Upper lobe of right lung (tissue), 1 donor: ENCODE measurements around the gene CORO2A. TPM values are rescaled to one million over a fixed set of nuclear protein-coding genes. Genes with fewer than 3 reads are reported as not detected.
A peak's percentile ranks its signal among the peaks of the same experiment; 100 is the strongest.
"Not testable (repeated sequence)": the region's sequence is repeated elsewhere in the genome, so short reads cannot be mapped to it uniquely, and the experiment has no call there.

ENCODE experiments used
- ATAC-seq: fragments of 200-7000 bp; cut with Tn5 transposase; one replicate; pipeline ENCODE4 v1.9.1; 2020; ENCODE audit warnings: mild to moderate bottlenecking, moderate library complexity
- DNase-seq: peaks from one replicate; pipeline ENCODE4 v3.0.0-alpha.2; 2020
- H3K27ac ChIP-seq: fragments of 200-600 bp; one replicate; pipeline ENCODE4 v1.8.0; 2022
- H3K27me3 ChIP-seq: fragments of 200-600 bp; one replicate; pipeline ENCODE4 v1.8.0; 2022; ENCODE audit warnings: mild to moderate bottlenecking
- H3K36me3 ChIP-seq: fragments of 200-600 bp; one replicate; pipeline ENCODE4 v1.8.0; 2022
- H3K4me1 ChIP-seq: fragments of 200-600 bp; one replicate; pipeline ENCODE4 v1.8.0; 2022
- H3K4me3 ChIP-seq: fragments of 200-600 bp; one replicate; pipeline ENCODE4 v1.8.0; 2022; ENCODE audit warnings: mild to moderate bottlenecking
- H3K9me3 ChIP-seq: fragments of 200-600 bp; one replicate; pipeline ENCODE4 v1.8.0; 2022
- CTCF ChIP-seq: fragments of 200-600 bp; IDR thresholded peaks from one replicate; pipeline ENCODE4 v1.8.0; 2022; ENCODE audit warnings: antibody characterized with exemption
- intact Hi-C: fragments of 100-400 bp; cut with DNase I; formaldehyde crosslinking; loops from one replicate; pipeline ENCODE4 v1.11.0; 2022
- total RNA-seq: library from RNA; stranded (reverse); fragmentation: NEBNext Ultra II Directional; extraction: Animal tissue kit (Norgen Biotek cat#: 25700); gene quantifications from one replicate; pipeline ENCODE4 v1.2.1, GENCODE V29; 2021
- donor health status: DM: no; HTN: yes; CAD: no; lungs with severe emphysema.

Gene CORO2A
- total RNA-seq, 1 donor from 2014 or later: 20.0 TPM

DNA sequence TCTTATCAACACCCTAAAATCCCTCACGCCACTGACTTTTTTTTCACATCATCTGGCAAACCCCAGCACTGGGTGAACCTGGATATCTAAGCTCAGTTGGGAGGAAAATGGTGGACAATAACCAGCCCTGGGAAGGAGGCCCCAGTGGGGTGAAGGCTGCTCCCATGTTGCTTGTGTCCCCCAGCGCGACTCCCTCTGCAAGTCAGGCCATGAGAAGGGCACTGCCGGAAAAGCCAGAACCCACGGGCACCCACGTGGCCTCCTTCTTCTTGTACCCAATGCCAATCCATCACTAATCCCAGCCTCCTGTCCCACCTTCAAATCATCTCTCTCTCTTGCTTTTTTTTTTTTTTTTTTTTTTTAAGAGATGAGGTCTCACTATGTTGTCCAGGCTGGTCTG lies 11.4 kb downstream of the CORO2A start:
- no peak for ATAC-seq
- no peak for DNase-seq
- intact Hi-C loops: no loop called here
- H3K9me3 ChIP-seq: no peaks in the 10 kb centered on the region
- H3K36me3 ChIP-seq: no peaks in the 10 kb centered on the region
- no peak for TF ChIP-seq CTCF
- no peak overlapping the region for H3K27ac ChIP-seq
- no peak overlapping the region for H3K4me3 ChIP-seq
- H3K27me3 ChIP-seq: no peaks in the 10 kb centered on the region
- H3K4me1 ChIP-seq: peaks cover 8% of the 10 kb centered on the region

GRCh38 chr9:98178874-98179850 lies 13.3 kb downstream of the CORO2A start:
- ATAC-seq: peak; percentile 37
- Histone ChIP-seq H3K36me3 (no peaks in the 10 kb centered on the region), H3K27ac (no peak overlapping the region), H3K4me1 (peaks cover 5% of the 10 kb centered on the region), H3K9me3 (no peaks in the 10 kb centered on the region), H3K4me3 (no peak overlapping the region), H3K27me3 (no peaks in the 10 kb centered on the region)
- TF ChIP-seq CTCF: no peak
- intact Hi-C loops: no loop called here
- no peak for DNase-seq

DNA sequence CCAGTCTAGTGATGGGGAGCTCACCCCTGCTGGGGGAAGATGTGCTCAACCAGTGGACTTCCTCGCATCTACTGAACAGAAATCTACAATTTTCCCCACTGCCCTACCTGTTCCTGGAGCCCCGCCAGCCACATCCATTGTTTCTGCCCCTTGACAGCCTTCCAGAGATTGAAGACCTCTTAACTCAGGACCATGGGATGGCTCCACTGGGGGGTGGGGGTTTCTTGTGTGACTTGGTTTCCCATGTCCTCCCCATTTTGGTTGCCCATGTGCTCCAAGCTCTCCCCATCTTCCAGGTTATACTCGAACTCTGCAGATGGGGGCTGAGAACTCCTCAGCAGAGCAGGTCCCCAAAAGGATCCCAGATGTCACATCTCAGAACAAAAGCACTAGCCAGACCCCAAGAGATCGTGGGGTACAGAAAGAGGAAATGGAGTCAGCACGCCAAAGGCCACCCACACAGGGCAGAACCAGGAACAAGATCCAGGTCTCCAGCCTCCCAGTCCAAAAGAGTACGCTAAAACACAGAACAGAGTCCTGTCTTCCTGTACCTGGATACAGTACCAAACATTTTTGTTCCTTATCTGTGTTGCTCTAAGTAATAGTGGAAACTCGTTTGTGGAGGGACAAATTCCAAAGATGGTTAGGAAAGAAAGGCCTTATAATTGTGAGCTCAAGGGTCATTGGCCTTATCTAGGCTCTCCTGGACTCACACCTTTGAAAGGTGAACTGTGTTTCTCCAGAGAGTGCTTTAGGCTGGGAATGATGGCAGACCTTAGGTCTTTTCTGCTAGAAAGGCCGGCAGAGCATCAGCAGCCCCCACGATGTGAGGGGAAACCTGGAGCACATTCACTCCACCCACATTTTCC lies 15.8 kb downstream of the CORO2A start:
- ATAC-seq: peak; percentile 51

DNA sequence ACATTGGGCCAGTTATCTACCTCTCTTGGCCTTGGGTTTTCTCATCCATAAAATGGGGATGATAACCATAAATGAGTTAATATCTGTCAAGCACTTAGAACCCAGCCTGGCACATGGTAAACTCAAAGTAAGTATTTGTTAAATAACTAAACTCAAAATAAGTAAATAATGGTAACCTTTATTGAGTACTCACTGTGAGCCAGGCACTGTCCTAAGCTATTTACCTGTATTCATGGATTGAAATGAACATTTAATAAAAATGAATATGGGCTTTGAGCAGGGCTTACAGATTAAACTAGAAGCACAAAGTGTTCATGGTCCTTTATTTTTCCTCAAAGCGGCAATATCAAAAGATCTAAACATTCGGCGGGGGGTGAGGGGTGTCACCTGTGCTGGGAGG lies 16.7 kb downstream of the CORO2A start:
- intact Hi-C loops: no loop called here
- Histone ChIP-seq H3K27ac (no peak overlapping the region), H3K9me3 (no peaks in the 10 kb centered on the region), H3K4me1 (peaks cover 5% of the 10 kb centered on the region), H3K27me3 (no peaks in the 10 kb centered on the region), H3K36me3 (no peaks in the 10 kb centered on the region), H3K4me3 (no peak overlapping the region)
- DNase-seq: no peak
- ATAC-seq: no peak
- TF ChIP-seq CTCF: no peak

More for the DNA sequence above, 15.8 kb downstream of the CORO2A start:
- no peak overlapping the region for H3K4me3 ChIP-seq
- no peaks in the 10 kb centered on the region for H3K9me3 ChIP-seq
- H3K36me3 ChIP-seq: no peaks in the 10 kb centered on the region
- intact Hi-C loops: no loop called here
- peaks cover 5% of the 10 kb centered on the region for H3K4me1 ChIP-seq
- TF ChIP-seq CTCF: no peak
- H3K27me3 ChIP-seq: no peaks in the 10 kb centered on the region
- no peak overlapping the region for H3K27ac ChIP-seq
- peak; percentile 34 for DNase-seq

- H3K4me3 ChIP-seq: no peak overlapping the region
- H3K27ac ChIP-seq: no peak overlapping the region
- DNase-seq: peak; percentile 48
- no peaks in the 10 kb centered on the region for H3K9me3 ChIP-seq
- no peaks in the 10 kb centered on the region for H3K27me3 ChIP-seq
- H3K36me3 ChIP-seq: no peaks in the 10 kb centered on the region
- no peak for ATAC-seq
- peaks cover 5% of the 10 kb centered on the region for H3K4me1 ChIP-seq
- TF ChIP-seq CTCF: no peak
- intact Hi-C loops: no loop called here
Measured at GRCh38 chr9:98175028-98175569, 17.3 kb downstream of the CORO2A start.

GRCh38 chr9:98174502-98174918 lies 17.9 kb downstream of the CORO2A start:
- intact Hi-C loops, H3K27me3 ChIP-seq, ATAC-seq, H3K36me3 ChIP-seq, H3K4me3 ChIP-seq, H3K4me1 ChIP-seq, H3K27ac ChIP-seq, H3K9me3 ChIP-seq, DNase-seq: not testable (repeated sequence)
